K562 (cell line): ENCODE results near the gene NEK2. TPM values are rescaled to one million over a fixed set of nuclear protein-coding genes. Genes with fewer than 3 reads are reported as not detected.
"Not testable (repeated sequence)": the region's sequence is repeated elsewhere in the genome, so short reads cannot be mapped to it uniquely, and the experiment has no call there.

Experiments used
- ATAC-seq: fragments of 200-7000 bp; cut with Tn5 transposase; 3 replicates; pipeline ENCODE4 v1.9.1; 2020; ENCODE audit warnings: moderate library complexity
- BruUV-seq: library from RNA; stranded (reverse); fragments of 400-500 nt; replicated peaks from 2 replicates; lab custom pipeline; 2021; lab: Mats Ljungman, UMichigan
- CTCF ChIA-PET: fragments of 300-600 bp; formaldehyde crosslinking; extraction: SDS; loops from one replicate; lab custom pipeline; 2021; ENCODE audit warnings: low intra/inter-chr PET ratio; lab: Yijun Ruan, JAX
- POLR2A ChIA-PET: fragments of 300-600, 350-650 bp; sonication (Branson Sonifier 250); formaldehyde crosslinking; extraction: SDS; loops from one replicate; lab custom pipeline; 2021; ENCODE audit warnings: antibody characterized with exemption, inconsistent platforms; lab: Yijun Ruan, JAX
- DNase-seq, 4 experiments: peaks; one replicate each; pipeline versions ENCODE4 v3.0.0 to v3.0.0-alpha.2; 2011 to 2018; ENCODE audit warnings: low spot score in 3 of 4, mixed read lengths in 3 of 4; ENCODE audit errors: extremely low read depth in 1 of 4
- FAIRE-seq: peaks from 2 replicates; lab custom pipeline; 2011; peaks lifted over from hg19 to GRCh38; lab: Jason Lieb, UNC
- H2AFZ ChIP-seq: 2 replicates; pipeline ENCODE4 v1.6.0; 2011; ENCODE audit warnings: low read depth, low read length, control low read depth, inconsistent platforms
- H3K27ac ChIP-seq: fragments of 200-600 bp; 3 replicates; pipeline ENCODE4 v1.8.0; 2011; ENCODE audit warnings: low read depth, mild to moderate bottlenecking, control low read depth, inconsistent platforms, low read length, moderate library complexity, mixed read lengths; ENCODE audit errors: extremely low read depth
- H3K27me3 ChIP-seq, 2 experiments: fragments of 300-600 bp in 1 of 2; 2 replicates in 1 of 2; 3 replicates in 1 of 2; pipeline versions ENCODE4 v1.6.0 to v1.8.0; 2011; ENCODE audit warnings: inconsistent platforms in 2 of 2, low read length in 2 of 2, mild to moderate bottlenecking in 1 of 2, mixed read lengths in 1 of 2, moderate library complexity in 1 of 2; ENCODE audit not compliant: control insufficient read depth in 2 of 2, insufficient read depth in 2 of 2
- H3K36me3 ChIP-seq: fragments of 300-600 bp; 3 replicates; pipeline ENCODE4 v1.8.0; 2011; ENCODE audit warnings: mild to moderate bottlenecking, low read length, inconsistent platforms; ENCODE audit not compliant: control insufficient read depth, insufficient read depth
- H3K4me1 ChIP-seq, 2 experiments: fragments of 200-600 bp in 1 of 2; replicated peaks in 1 of 2; 2 replicates in 1 of 2; 3 replicates in 1 of 2; pipeline versions ENCODE4 v1.5.1 to v1.8.0; 2011; ENCODE audit warnings: inconsistent platforms in 2 of 2, low read length in 2 of 2, mild to moderate bottlenecking in 1 of 2, mixed read lengths in 1 of 2, moderate library complexity in 1 of 2; ENCODE audit not compliant: control insufficient read depth in 2 of 2, insufficient read depth in 2 of 2
- H3K4me2 ChIP-seq: 2 replicates; pipeline ENCODE4 v1.6.1; 2011; ENCODE audit warnings: low read length, control low read depth, inconsistent platforms, mixed read lengths; ENCODE audit not compliant: insufficient read depth
- H3K4me3 ChIP-seq: fragments of 200-600 bp; sonication (generic), shearing (Covaris generic); 2 replicates; pipeline ENCODE4 v1.5.1; 2016; ENCODE audit warnings: control low read depth, inconsistent platforms
- H3K79me2 ChIP-seq: fragments of 200-600 bp; 3 replicates; pipeline ENCODE4 v1.8.0; 2011; ENCODE audit warnings: low read length, inconsistent platforms; ENCODE audit not compliant: control insufficient read depth, insufficient read depth
- H3K9ac ChIP-seq, 2 experiments: 2 replicates each; pipeline versions ENCODE4 v1.6.0 to v1.6.1; 2011; ENCODE audit warnings: low read depth in 2 of 2, low read length in 2 of 2, control low read depth in 1 of 2, inconsistent platforms in 1 of 2, mild to moderate bottlenecking in 1 of 2, mixed read lengths in 1 of 2; ENCODE audit not compliant: insufficient read depth in 1 of 2
- H3K9me1 ChIP-seq: one replicate; pipeline ENCODE4 v1.6.0; 2011; ENCODE audit warnings: inconsistent platforms, mild to moderate bottlenecking, low read length, moderate library complexity; ENCODE audit not compliant: control insufficient read depth, insufficient read depth
- H3K9me3 ChIP-seq: replicated peaks from 2 replicates; pipeline ENCODE4 v1.5.1; 2011; ENCODE audit warnings: low read depth, low read length, inconsistent platforms; ENCODE audit not compliant: control insufficient read depth, insufficient read depth
- H4K20me1 ChIP-seq: replicated peaks from 2 replicates; pipeline ENCODE4 v1.6.1; 2011; ENCODE audit warnings: low read length, inconsistent platforms, mixed read lengths; ENCODE audit not compliant: control insufficient read depth, insufficient read depth
- BCOR ChIP-seq: fragments of 450-650 bp; IDR thresholded peaks from 2 replicates; pipeline ENCODE4 v1.6.1; 2016
- FOXP1 ChIP-seq: sonication (generic); formaldehyde crosslinking; IDR thresholded peaks from 2 replicates; pipeline ENCODE4 v1.8.0; 2022; ENCODE audit warnings: mild to moderate bottlenecking, missing genetic modification reagents
- HDAC1 ChIP-seq, 2 experiments: fragments of 450-650 bp; IDR thresholded peaks; 2 replicates each; pipeline ENCODE4 v1.6.1; 2016 to 2017; ENCODE audit warnings: inconsistent platforms in 1 of 2, mild to moderate bottlenecking in 1 of 2, moderate library complexity in 1 of 2
- KDM1A ChIP-seq, 2 experiments: fragments of 450-650 bp; IDR thresholded peaks; 2 replicates each; pipeline ENCODE4 v1.6.1; 2016; ENCODE audit warnings: mild to moderate bottlenecking in 2 of 2
- WGBS: fragments of 100-300 bp; shearing (Covaris generic); methylation state at CpG from one replicate; pipeline ENCODE4 v1.1.6; 2016; ENCODE audit warnings: low coverage, mixed read lengths; ENCODE audit not compliant: insufficient coverage; ENCODE audit errors: missing lambda C conversion rate; 5-methylcytosine and 5-hydroxymethylcytosine counted together
- in situ Hi-C: fragments of 300-500 bp; cut with MboI; formaldehyde crosslinking; loops from 4 replicates; pipeline ENCODE4 v1.15.0; 2018; ENCODE audit warnings: inconsistent platforms, mixed read lengths
- intact Hi-C: fragments of 100-400 bp; cut with micrococcal nuclease; formaldehyde crosslinking; loops from 2 replicates; pipeline ENCODE4 v1.14.2; 2022
- polyA plus RNA-seq, 8 experiments: library from polyadenylated mRNA; depleted of rRNA in 4 of 8; stranded (reverse) in 5 of 8; unstranded in 3 of 8; fragments of >200 nt; fragmentation: Nextera tagmentation in 2 of 8; fragmentation: Illumina TruSeq in 1 of 8; extraction: Ambion mirVana in 2 of 8; extraction: Trizol in 1 of 8; gene quantifications; 2 replicates each; pipeline versions ENCODE4 v1.2.1 to v1.2.3, GENCODE V29; 2011 to 2014; ENCODE audit warnings: inconsistent platforms in 1 of 8, missing spikeins in 1 of 8
- total RNA-seq, 7 experiments: library from RNA; depleted of rRNA in 6 of 7; stranded (reverse); fragments of >200 nt in 6 of 7; fragmentation: Illumina TruSeq in 2 of 7; extraction: Trizol in 2 of 7; gene quantifications; 2 replicates each; pipeline versions ENCODE4 v1.2.1 to v1.2.3, GENCODE V29; 2011 to 2021; ENCODE audit warnings: low replicate concordance in 1 of 7

Gene NEK2
- total and polyA plus RNA-seq, 9 of the 15 experiments (the other 6 are each of a cell fraction or from before 2014, with no cell fraction given): 30.0 to 74.7 (median 66.4) TPM

DNA sequence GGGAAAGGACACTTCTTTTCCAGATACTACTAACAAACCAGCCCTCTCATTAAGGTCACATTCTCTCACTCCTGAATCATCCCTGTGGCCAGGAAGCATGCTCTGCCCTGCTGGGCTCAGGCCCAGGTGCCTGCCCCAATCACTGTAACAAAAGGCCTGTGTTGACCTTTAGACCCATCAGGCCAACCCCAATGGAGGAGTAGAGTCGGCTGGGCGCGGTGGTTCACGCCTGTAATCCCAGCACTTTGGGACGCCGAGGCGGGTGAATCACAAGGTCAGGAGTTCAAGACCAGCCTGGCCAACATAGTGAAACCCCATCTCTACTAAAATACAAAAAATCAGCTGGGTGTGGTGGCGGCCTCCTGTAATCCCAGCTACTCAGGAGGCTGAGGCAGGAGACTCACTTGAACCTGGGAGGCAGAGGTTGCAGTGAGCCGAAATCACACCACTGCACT is 38.8 kb downstream of the NEK2 start:
- POLR2A ChIA-PET: interaction anchor here (0.8 kb wide), 1 partner anchor 1501 kb away, joined by 3 read pairs; no protein-coding TSS in a partner anchor
- H3K9me1 ChIP-seq, H2AFZ ChIP-seq, H4K20me1 ChIP-seq, H3K79me2 ChIP-seq, H3K9me3 ChIP-seq, H3K27me3 ChIP-seq, BruUV-seq, FAIRE-seq, H3K36me3 ChIP-seq, H3K4me3 ChIP-seq, DNase-seq, H3K27ac ChIP-seq, CTCF ChIA-PET, ATAC-seq, H3K4me2 ChIP-seq, in situ Hi-C loops, H3K9ac ChIP-seq, intact Hi-C loops: not testable (repeated sequence)
- 43% methylated on average over 9 of the region's 9 CpGs for WGBS
- H3K4me1 ChIP-seq: peaks cover 15 to 21% of the 10 kb centered on the region in 2 experiments
- peak in 1 of 2 experiments; percentile 23; a peak in 1 of 4 replicates for TF ChIP-seq HDAC1 (IDR thresholded peaks at IDR 0.05)
- peak; percentile 55 to 57; a peak in 3 of 4 replicates for TF ChIP-seq KDM1A (IDR thresholded peaks at IDR 0.05)
- TF ChIP-seq BCOR: peak; percentile 13; the same call in 1 of the 2 replicates

DNA sequence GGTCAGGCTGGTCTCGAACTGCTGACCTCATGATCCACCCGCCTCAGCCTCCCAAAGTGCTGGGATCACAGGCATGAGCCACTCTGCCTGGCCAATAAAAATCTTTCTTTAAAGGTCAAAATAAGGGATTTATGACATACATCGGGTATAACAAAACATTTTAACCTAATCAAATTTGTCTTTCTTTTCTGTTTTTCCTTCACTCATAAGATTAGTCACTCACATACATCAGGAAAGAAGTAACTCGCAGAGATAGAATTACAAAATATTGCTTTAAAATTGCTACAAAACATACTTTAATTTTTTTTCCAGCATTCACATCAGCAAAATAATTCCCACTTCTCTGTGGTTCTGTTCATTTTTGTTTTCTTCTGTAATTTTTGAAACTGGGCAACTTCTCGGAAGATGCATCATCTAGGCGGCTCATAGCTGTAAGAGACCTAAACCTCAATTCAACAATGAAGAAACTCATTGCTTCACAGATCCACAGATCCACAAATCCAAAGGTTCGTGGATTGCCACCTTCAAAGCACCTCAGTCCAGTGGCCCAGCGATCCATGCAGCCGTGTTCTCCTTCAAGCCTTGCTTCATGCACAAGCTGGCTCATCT is 39.7 kb downstream of the NEK2 start:
- H3K9ac ChIP-seq: no peak overlapping the region
- H3K4me2 ChIP-seq: no peak overlapping the region
- no peaks in the 10 kb centered on the region for H3K9me3 ChIP-seq
- peaks cover 24 to 28% of the 10 kb centered on the region in 2 experiments for H3K4me1 ChIP-seq
- H3K27me3 ChIP-seq: no peaks in the 10 kb centered on the region
- intact Hi-C loops: no loop called here
- no peak overlapping the region for H3K4me3 ChIP-seq
- no peaks in the 10 kb centered on the region for H4K20me1 ChIP-seq
- H2AFZ ChIP-seq: no peak overlapping the region
- in situ Hi-C loops: no loop called here
- no peaks in the 10 kb centered on the region for H3K79me2 ChIP-seq
- 79% methylated on average over 9 of the region's 9 CpGs for WGBS
- POLR2A ChIA-PET: interaction anchor here (0.6 to 2.5 kb wide), 3 partner anchors 7 to 1502 kb away, joined by 3 to 16 read pairs (median 3); no protein-coding TSS in a partner anchor
- FAIRE-seq (no peak), ATAC-seq (no peak), DNase-seq (no peak)
- TF ChIP-seq FOXP1 (CRISPR knock-in tag): no peak
- no TSS peak for BruUV-seq
- no peak overlapping the region for H3K27ac ChIP-seq
- H3K36me3 ChIP-seq: no peaks in the 10 kb centered on the region
- no peaks in the 10 kb centered on the region for H3K9me1 ChIP-seq
- CTCF ChIA-PET: no interaction called here
